BJ (cell line): Measurements from ENCODE around the gene TUSC2. TPM values are rescaled to one million over a fixed set of nuclear protein-coding genes. Genes with fewer than 3 reads are reported as not detected.

Experiments used
- CTCF ChIA-PET: fragments of 350-600 bp; formaldehyde crosslinking; extraction: SDS; loops from one replicate; lab custom pipeline; 2021; ENCODE audit warnings: antibody characterized with exemption, inconsistent platforms; lab: Yijun Ruan, JAX
- POLR2A ChIA-PET: fragments of 300-600 bp; sonication (Branson Sonifier 250); formaldehyde crosslinking; extraction: SDS; loops from one replicate; lab custom pipeline; 2021; ENCODE audit warnings: antibody characterized with exemption; lab: Charles Lee
- DNase-seq: peaks from one replicate; pipeline ENCODE4 v3.0.0-alpha.2; 2011; ENCODE audit warnings: low read depth
- H3K27me3 ChIP-seq: 2 replicates; pipeline ENCODE4 v1.6.0; 2011; ENCODE audit warnings: low read length; ENCODE audit not compliant: control insufficient read depth, insufficient read depth
- H3K36me3 ChIP-seq: 2 replicates; pipeline ENCODE4 v1.5.1; 2011; ENCODE audit warnings: low read length; ENCODE audit not compliant: control insufficient read depth, insufficient read depth
- H3K4me3 ChIP-seq: 2 replicates; pipeline ENCODE4 v1.5.1; 2011; ENCODE audit warnings: low read depth, mild to moderate bottlenecking, control low read depth, low read length
- polyA plus RNA-seq: library from polyadenylated mRNA; depleted of rRNA; stranded (reverse); fragments of >200 nt; gene quantifications from 2 replicates; pipeline ENCODE4 v1.2.3, GENCODE V29; 2011
- TF ChIP-seq, protein P1 (sequence below): IDR thresholded peaks from 2 replicates; pipeline ENCODE4 v1.5.1; 2011; ENCODE audit warnings: low read depth, mild to moderate bottlenecking, control low read depth, inconsistent platforms, low read length, moderate library complexity; ENCODE audit not compliant: insufficient read depth

TUSC2 gene
- polyA plus RNA-seq, 1 experiment = 38.9 TPM

DNA sequence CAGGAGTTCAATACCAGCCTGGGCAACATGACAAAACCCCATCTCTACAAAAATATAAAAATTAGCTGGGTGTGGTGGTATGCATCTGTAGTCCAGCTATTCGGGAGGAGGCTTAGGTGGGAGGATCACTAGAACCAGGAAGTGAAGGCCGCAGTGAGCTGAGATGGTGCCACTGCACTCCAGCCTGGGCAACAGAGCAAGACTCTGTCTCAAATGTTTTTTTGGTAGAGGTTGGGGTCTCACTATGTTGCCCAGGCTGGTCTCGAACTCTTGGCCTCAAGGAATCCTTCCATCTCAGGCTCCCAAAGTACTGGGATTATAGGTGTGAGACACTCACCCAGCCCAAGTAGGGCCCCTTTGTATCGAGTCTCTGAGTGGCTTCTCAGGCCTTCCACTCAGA, 33.9 kb downstream of the TUSC2 start:
- Histone ChIP-seq H3K4me3 (no peak overlapping the region), H3K27me3 (no peaks in the 10 kb centered on the region), H3K36me3 (peaks cover 13% of the 10 kb centered on the region)
- TF ChIP-seq, protein P1, sequence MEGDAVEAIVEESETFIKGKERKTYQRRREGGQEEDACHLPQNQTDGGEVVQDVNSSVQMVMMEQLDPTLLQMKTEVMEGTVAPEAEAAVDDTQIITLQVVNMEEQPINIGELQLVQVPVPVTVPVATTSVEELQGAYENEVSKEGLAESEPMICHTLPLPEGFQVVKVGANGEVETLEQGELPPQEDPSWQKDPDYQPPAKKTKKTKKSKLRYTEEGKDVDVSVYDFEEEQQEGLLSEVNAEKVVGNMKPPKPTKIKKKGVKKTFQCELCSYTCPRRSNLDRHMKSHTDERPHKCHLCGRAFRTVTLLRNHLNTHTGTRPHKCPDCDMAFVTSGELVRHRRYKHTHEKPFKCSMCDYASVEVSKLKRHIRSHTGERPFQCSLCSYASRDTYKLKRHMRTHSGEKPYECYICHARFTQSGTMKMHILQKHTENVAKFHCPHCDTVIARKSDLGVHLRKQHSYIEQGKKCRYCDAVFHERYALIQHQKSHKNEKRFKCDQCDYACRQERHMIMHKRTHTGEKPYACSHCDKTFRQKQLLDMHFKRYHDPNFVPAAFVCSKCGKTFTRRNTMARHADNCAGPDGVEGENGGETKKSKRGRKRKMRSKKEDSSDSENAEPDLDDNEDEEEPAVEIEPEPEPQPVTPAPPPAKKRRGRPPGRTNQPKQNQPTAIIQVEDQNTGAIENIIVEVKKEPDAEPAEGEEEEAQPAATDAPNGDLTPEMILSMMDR = no peak
- CTCF ChIA-PET = interaction anchor here (0.7 to 1.6 kb wide), 4 partner anchors 30 to 68 kb away, joined by 3 to 5 read pairs (median 4); no protein-coding TSS in a partner anchor
- DNase-seq = no peak
- POLR2A ChIA-PET = no interaction called here

DNA sequence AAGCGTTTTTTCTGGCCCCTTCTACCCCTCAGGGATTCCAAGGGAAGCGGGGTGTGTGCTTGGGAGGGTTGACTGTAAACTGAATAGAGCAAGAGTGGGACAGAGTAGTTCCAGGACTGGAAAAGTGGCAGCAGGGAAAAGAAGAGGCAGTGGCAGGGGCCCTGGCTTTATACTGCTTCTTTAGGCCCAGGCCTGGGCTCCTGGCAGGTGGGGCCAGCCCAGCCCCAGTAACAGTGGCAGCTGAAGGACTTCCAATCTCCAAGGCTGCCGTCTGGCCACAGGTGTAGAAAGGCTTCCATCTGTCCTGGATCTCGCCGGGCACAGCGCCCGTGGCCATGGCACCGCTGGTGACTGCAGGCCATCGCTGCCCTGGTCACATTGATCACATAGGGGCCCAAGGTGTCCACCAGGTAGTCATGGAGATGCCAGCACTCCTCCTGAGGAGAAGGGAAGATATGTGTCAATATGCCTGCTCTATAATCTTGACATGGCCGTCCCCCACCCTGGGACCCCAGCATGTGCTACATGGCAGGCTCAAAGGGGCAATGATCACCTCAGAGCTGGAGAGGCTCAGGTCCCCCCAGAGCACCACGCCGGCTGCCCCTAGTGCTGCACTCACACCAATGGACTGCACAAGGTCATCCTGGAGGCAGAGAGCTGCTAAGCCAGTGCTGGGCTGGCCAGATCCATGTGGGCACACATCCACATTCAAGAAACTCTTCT, 34.8 kb downstream of the TUSC2 start:
- TF ChIP-seq, protein P1 = no peak
- ChIA-PET CTCF (interaction anchor here (0.6 to 1.6 kb wide), 7 partner anchors 21 to 67 kb away, joined by 3 to 5 read pairs (median 3); no protein-coding TSS in a partner anchor), POLR2A (no interaction called here)
- Histone ChIP-seq H3K36me3 (peaks cover 21% of the 10 kb centered on the region), H3K4me3 (no peak overlapping the region), H3K27me3 (no peaks in the 10 kb centered on the region)
- no peak for DNase-seq

DNA sequence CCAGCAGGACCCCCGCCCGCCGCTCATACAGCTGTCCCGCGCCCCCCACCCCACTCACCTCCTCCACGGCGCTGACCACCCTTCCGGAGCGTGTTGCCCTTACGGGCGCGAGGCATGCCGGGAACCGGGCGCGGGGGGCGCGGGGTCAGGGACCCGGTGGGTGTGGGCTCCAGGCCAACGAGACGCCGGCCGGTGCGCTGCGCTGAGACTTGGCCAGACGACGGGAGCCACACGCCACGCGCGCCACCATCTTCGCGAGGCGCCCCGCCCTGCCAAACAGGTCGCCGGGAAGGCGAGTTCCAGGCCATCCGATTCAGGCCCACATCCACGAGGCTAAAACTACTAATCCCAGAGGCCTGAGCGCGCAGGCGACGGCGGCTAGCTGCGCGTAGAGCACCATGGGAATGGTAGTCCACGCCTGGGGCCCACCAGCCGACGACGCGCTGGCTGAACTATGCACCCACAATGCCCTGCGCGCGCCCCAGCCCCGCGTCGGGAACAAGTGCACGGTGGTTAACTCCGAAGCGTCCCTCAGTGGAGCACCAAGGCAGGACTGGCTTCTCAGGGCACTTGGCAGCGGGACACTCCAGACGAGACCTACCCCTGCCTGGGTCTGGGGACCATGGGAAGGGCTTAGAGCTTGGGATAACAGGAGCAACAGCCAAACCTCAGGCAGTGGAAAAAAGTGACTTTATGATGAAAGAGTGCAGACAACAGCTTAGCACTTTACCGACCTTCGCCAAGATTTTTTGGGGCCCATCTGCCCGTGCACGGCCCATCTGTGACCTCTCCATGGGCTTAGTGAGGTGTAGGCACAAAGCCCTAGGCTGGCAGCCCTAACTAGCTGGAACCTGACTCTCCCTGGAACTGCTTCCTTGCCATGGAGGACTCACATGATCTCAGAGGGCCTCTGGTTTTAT, 35.6 kb downstream of the TUSC2 start, which contains the start of gene IFRD2:
IFRD2 (minus strand) TSS at position 271 of the 920 bp plus-strand sequence; CDS start at position 116, 155 bp downstream.
- ChIA-PET POLR2A (interaction anchor here (0.5 to 0.8 kb wide), 3 partner anchors 29 to 57 kb away, joined by 3 to 6 read pairs (median 5); no protein-coding TSS in a partner anchor), CTCF (interaction anchor here (0.6 to 1.5 kb wide), 13 partner anchors 10 to 167 kb away, joined by 3 to 5 read pairs (median 4); partner anchors contain the start of gene SEMA3B)
- DNase-seq = peak; percentile 90
- Histone ChIP-seq H3K27me3 (no peaks in the 10 kb centered on the region), H3K4me3 (peak within 1 kb of the TSS; percentile 88), H3K36me3 (peaks cover 25% of the 10 kb centered on the region)
- TF ChIP-seq, protein P1 = no peak

DNA sequence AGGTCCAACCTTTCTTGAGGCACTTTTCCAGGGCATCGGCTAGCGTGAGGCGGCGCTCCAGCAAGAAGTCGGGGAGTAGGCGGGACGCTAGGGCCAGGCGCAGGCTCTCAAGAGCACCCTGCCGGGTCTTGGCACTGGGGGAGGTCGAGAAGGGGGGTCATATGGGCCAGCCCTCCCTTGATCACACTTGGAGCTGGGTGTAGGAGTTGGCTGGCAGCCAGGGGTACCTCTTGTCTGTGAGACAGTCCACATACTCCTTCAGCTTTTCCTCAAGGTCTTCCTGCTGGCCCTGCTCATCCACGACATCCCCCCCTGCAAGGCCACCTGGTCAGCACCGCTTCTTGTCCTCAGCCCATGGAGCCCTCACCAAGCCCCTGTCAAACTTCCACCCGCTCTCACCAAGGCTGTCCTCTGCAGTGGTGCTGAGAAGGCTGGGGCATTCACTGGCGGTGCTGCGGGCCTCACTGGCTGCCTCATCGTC, 37.8 kb downstream of the TUSC2 start:
- Histone ChIP-seq H3K4me3 (no peak overlapping the region), H3K27me3 (no peaks in the 10 kb centered on the region), H3K36me3 (peaks cover 31% of the 10 kb centered on the region)
- ChIA-PET POLR2A (no interaction called here), CTCF (interaction anchor here (1.1 to 2.0 kb wide), 4 partner anchors 16 to 64 kb away, joined by 3 to 5 read pairs (median 4); partner anchors contain the start of gene GNAI2)
- TF ChIP-seq, protein P1 = no peak
- DNase-seq = no peak
